HG03354 (cell line): ENCODE results near the gene SYT4.

Experiments
- ATAC-seq: cut with Tn5 transposase; IDR thresholded peaks from one replicate; pipeline ENCODE4 v1.9.1; 2021; ENCODE audit warnings: mild to moderate bottlenecking; ENCODE audit not compliant: unreplicated experiment, poor library complexity, severe bottlenecking

SYT4 gene

GRCh38 chr18:43222501-43222900, 54.8 kb downstream of the SYT4 start:
- ATAC-seq, result no peak

GRCh38 chr18:43220691-43221090, 56.6 kb downstream of the SYT4 start:
- ATAC-seq, result no peak
